WERI-Rb-1 (cell line): ENCODE data around the gene SNU13.
A peak's percentile ranks its signal among the peaks of the same experiment; 100 is the strongest.
"Not testable (repeated sequence)": the region's sequence is repeated elsewhere in the genome, so short reads cannot be mapped to it uniquely, and the experiment has no call there.

Experiments used
- DNase-seq: peaks from one replicate; pipeline ENCODE4 v3.0.0-alpha.2; 2020
- H3K27ac ChIP-seq: fragments of 250-450 bp; sonication (Bioruptor Pico); 2 replicates; pipeline ENCODE4 v1.5.1; 2020; ENCODE audit warnings: mild to moderate bottlenecking, moderate library complexity
- H3K27me3 ChIP-seq: fragments of 250-450 bp; sonication (Bioruptor Pico); 2 replicates; pipeline ENCODE4 v1.5.1; 2021; ENCODE audit warnings: mild to moderate bottlenecking, low read depth, moderate library complexity; ENCODE audit not compliant: insufficient read depth, severe bottlenecking
- H3K36me3 ChIP-seq: fragments of 250-450 bp; sonication (Bioruptor Pico); 2 replicates; pipeline ENCODE4 v1.5.1; 2020; ENCODE audit warnings: mild to moderate bottlenecking, moderate library complexity
- H3K4me3 ChIP-seq: 2 replicates; pipeline ENCODE4 v1.5.1; 2011; ENCODE audit warnings: low read depth, mild to moderate bottlenecking, control low read depth, low read length
- H3K9me3 ChIP-seq: fragments of 250-450 bp; sonication (Bioruptor Pico); 2 replicates; pipeline ENCODE4 v1.5.1; 2021; ENCODE audit warnings: mild to moderate bottlenecking, moderate library complexity; ENCODE audit not compliant: severe bottlenecking
- TF ChIP-seq, protein P1 (sequence below): IDR thresholded peaks from 2 replicates; pipeline ENCODE4 v1.5.1; 2011; ENCODE audit warnings: low read depth, mild to moderate bottlenecking, control low read depth, inconsistent platforms, low read length

SNU13 gene

DNA sequence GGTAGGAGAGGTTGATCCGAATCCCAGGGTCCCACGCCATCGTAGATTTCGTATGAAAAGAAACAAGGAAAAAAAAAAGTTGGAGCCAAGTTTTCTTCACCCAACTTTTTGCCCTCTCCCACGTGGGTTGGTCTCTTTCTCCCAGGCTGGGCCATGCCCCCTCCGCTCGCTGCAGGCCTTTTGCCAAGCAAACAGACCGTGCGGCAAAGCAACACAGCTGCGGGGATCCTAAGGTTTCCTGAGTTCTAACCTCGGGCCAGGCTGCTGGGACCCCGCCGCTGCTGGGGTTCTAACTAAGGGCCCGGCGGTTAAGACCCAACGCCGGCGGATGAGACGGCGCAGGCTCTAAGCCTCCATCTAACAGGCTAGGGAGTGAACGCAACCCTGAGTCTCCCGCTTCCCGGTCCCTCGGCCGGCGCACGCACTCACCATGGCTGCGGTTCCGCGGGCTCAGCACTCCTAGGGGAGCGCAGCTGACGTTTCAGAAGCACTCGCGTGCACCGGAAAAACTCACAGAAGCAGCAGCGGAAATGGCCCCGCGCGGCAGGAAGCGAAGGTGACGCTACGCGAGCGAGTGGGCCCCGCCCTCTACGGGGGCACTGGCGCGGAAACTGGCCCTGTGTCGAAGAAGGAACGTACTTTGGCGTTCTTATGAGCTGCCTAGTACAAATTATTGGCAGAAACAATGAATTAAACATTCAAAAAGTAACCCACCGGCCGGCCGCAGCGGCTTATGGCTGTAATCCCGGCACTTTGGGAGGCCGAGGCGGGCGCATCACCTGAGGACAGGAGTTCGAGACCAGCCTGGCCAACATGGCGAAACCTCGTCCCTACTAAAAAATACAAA, at the start of gene SNU13:
Gene SNU13 (minus strand): TSS at position 503 of the 847 bp plus-strand sequence. CDS start 71 bp downstream, at position 432.
- peak within 1 kb of the TSS; percentile 97 for H3K4me3 ChIP-seq
- TF ChIP-seq, protein P1, sequence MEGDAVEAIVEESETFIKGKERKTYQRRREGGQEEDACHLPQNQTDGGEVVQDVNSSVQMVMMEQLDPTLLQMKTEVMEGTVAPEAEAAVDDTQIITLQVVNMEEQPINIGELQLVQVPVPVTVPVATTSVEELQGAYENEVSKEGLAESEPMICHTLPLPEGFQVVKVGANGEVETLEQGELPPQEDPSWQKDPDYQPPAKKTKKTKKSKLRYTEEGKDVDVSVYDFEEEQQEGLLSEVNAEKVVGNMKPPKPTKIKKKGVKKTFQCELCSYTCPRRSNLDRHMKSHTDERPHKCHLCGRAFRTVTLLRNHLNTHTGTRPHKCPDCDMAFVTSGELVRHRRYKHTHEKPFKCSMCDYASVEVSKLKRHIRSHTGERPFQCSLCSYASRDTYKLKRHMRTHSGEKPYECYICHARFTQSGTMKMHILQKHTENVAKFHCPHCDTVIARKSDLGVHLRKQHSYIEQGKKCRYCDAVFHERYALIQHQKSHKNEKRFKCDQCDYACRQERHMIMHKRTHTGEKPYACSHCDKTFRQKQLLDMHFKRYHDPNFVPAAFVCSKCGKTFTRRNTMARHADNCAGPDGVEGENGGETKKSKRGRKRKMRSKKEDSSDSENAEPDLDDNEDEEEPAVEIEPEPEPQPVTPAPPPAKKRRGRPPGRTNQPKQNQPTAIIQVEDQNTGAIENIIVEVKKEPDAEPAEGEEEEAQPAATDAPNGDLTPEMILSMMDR = 0 out of 2 replicates have a peak, but pooled peaks have one; percentile 2
- peak; percentile 91 for DNase-seq
- H3K9me3 ChIP-seq = no peaks in the 10 kb centered on the region
- peak within 1 kb of the TSS; percentile 84 for H3K27ac ChIP-seq
- no peaks in the 10 kb centered on the region for H3K36me3 ChIP-seq
- no peaks in the 10 kb centered on the region for H3K27me3 ChIP-seq

DNA sequence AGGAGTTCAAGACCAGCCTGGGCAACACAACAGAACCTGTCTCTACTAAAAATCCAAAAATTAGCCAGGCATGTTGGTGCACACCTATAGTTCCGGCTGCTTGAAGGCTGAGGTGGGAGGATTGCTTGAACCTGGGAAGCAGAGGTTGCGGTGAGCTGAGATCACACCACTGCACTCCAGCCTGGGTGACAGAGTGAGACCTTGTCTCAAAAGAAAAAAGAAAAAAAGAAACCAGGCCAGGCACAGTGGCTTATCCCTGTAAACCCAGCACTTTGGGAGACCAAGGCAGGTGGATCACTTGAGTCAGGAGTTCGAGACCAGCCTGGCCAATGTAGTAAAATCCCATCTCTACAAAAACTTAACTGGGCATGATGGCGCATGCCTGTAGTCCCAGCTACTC, 44.6 kb upstream of the SNU13 start:
- not testable (repeated sequence) for H3K9me3 ChIP-seq, DNase-seq, H3K27ac ChIP-seq, H3K27me3 ChIP-seq, H3K4me3 ChIP-seq, H3K36me3 ChIP-seq

DNA sequence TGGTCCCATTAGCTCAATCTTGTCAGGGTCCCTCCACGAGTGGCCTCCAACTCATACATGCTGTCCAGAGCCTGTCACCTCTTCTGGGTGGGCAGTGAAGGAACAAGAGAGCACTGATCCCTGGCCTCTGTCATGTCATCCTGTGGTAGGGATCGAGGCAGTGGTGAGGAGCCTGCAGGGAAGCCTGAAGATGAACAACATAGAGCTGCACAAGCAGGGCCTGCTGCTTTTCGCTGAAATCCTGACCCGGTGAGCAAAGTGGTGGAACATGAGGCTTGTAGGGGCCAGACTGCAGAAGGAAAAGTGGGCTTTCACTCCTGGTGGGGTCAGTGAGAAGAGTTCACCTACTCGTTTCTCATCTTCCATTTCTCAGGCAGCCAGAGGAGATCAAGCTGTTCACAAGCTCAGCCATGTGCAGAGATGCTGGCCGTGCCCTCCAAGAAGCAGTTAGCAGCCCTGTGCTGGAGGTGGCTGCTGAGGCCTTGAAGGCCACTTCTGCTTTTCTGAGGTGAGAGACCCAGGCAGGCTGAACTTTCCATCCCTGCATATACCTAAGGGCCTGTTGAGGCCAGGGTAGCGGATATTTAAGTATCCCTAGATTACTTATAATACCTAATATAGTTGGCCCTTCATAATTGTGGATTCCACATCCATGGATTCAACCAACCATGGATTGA, 43.6 kb upstream of the SNU13 start:
- Histone ChIP-seq H3K4me3 (no peak overlapping the region), H3K9me3 (no peaks in the 10 kb centered on the region), H3K36me3 (no peaks in the 10 kb centered on the region), H3K27me3 (no peaks in the 10 kb centered on the region), H3K27ac (no peak overlapping the region)
- no peak for DNase-seq
- TF ChIP-seq, protein P1 = no peak

DNA sequence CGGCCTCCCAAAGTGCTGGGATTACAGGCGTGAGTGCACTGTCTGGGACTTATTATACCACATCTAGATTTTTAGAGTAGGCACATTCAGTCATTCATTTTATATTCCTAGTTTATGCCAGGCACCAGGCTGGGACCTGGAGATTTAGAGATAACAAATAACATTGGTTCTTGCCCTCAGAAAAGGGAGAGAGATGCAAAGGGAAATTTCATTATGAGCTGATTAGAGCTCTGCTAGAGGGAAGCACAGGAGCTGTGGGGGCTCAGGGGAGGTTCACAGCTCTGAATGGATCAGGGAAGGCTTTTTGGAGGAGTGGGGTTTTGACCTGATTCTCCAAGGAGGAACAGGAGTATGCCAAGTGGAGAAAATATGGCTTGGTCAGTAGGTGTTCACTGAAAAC, 42.9 kb upstream of the SNU13 start:
- DNase-seq = no peak
- TF ChIP-seq, protein P1 = no peak
- no peak overlapping the region for H3K4me3 ChIP-seq
- H3K9me3 ChIP-seq = no peaks in the 10 kb centered on the region
- H3K27ac ChIP-seq = no peak overlapping the region
- H3K36me3 ChIP-seq = no peaks in the 10 kb centered on the region
- H3K27me3 ChIP-seq = no peaks in the 10 kb centered on the region

DNA sequence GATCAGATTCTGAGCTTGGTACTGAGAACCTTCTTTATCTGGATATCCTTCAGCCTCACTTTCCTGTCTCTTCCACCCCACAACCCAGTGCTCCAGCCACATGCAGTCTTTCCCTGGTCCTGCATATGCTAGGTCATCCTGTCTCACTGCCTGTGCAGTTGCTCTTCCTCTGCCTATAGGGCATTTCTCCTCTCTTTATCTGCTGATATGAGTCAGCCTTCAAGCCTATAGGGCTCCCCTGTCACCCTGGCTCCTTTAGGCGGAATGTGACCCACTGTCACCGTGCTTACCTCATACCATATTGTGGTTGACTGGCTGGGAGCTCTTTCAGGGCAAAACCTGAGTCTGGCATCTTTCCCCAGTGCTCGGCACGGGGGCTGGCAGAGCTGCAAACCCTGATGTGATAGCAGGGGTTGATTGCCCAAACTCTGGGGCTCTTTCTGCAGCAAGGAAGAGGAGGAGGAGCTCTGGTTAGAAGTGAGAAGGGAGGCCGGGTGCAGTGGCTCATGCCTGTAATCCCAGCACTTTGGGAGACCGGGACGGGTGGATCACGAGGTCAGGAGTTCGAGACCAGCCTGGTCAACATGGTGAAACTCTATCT, 36.9 kb upstream of the SNU13 start:
- TF ChIP-seq, protein P1 = no peak
- DNase-seq = no peak

DNA sequence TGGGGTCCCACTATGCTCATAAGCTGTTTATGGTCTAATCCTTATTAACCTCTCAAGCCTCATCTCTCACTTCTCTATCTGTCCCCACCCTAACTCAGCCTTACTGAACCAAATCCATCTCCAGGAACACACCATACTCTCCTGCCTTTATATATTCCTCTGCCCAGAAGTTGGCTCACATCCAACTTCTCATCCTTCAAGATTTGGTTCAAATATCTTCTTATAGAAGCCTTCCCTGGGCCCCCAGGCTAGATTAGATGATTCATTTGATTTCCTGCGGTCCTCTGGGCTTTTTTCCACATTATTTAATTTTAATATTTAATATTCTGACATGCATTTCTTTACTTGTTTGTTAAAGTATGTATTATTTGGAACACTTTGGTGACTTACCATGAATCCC, 33.8 kb upstream of the SNU13 start:
- Histone ChIP-seq H3K36me3 (no peaks in the 10 kb centered on the region), H3K27ac (no peak overlapping the region), H3K4me3 (no peak overlapping the region), H3K9me3 (no peaks in the 10 kb centered on the region), H3K27me3 (no peaks in the 10 kb centered on the region)
- TF ChIP-seq, protein P1 = no peak
- DNase-seq = no peak

More for the DNA sequence above, 36.9 kb upstream of the SNU13 start:
- Histone ChIP-seq H3K36me3 (no peaks in the 10 kb centered on the region), H3K4me3 (no peak overlapping the region), H3K27me3 (no peaks in the 10 kb centered on the region), H3K9me3 (no peaks in the 10 kb centered on the region), H3K27ac (no peak overlapping the region)
